A549 (cell line): ENCODE data around the gene SETBP1. TPM values are rescaled to one million over a fixed set of nuclear protein-coding genes. Genes with fewer than 3 reads are reported as not detected.

ENCODE experiments used
- ATAC-seq, 2 experiments: fragments of 200-7000 bp in 1 of 2; fragments of >200 bp in 1 of 2; cut with Nextera tagmentation in 1 of 2; cut with Tn5 transposase in 1 of 2; 3 replicates each; pipeline versions ENCODE4 v1.8.0 to v1.9.1; 2018 to 2020; ENCODE audit warnings: mild to moderate bottlenecking in 1 of 2, moderate library complexity in 1 of 2
- CTCF ChIA-PET: fragments of 300-600 bp; sonication (Branson Sonifier 250); formaldehyde crosslinking; extraction: SDS; loops from one replicate; lab custom pipeline; 2021; ENCODE audit warnings: antibody characterized with exemption, inconsistent platforms; lab: Yijun Ruan, JAX
- POLR2A ChIA-PET: fragments of 350-600 bp; formaldehyde crosslinking; extraction: SDS; loops from one replicate; lab custom pipeline; 2021; ENCODE audit warnings: antibody characterized with exemption, inconsistent platforms; lab: Yijun Ruan, JAX
- DNase-seq, 2 experiments: peaks; one replicate each; pipeline versions ENCODE4 v3.0.0 to v3.0.0-alpha.2; 2011 to 2016; ENCODE audit warnings: low read depth in 1 of 2, low spot score in 1 of 2
- FAIRE-seq: peaks from 2 replicates; lab custom pipeline; 2011; peaks lifted over from hg19 to GRCh38; lab: Jason Lieb, UNC
- H3K27ac ChIP-seq, 2 experiments: fragments of >200 bp; sonication (Bioruptor Twin); formaldehyde crosslinking; 3 replicates each; pipeline ENCODE4 v1.5.1; 2016 to 2017
- H3K4me1 ChIP-seq: fragments of >200 bp; sonication (Bioruptor Twin); formaldehyde crosslinking; 3 replicates; pipeline ENCODE4 v1.6.1; 2016
- H3K4me2 ChIP-seq: fragments of >200 bp; sonication (Bioruptor Twin); formaldehyde crosslinking; 3 replicates; pipeline ENCODE4 v1.6.1; 2016
- H3K4me3 ChIP-seq: fragments of >200 bp; sonication (Bioruptor Twin); formaldehyde crosslinking; 3 replicates; pipeline ENCODE4 v1.5.1; 2016
- H3K9me3 ChIP-seq: fragments of >200 bp; sonication (Bioruptor Twin); formaldehyde crosslinking; 3 replicates; pipeline ENCODE4 v1.6.1; 2016
- ATOH8 ChIP-seq: fragments of 250-450 bp; sonication (Bioruptor Pico); IDR thresholded peaks from 2 replicates; pipeline ENCODE4 v1.5.0; 2020; ENCODE audit warnings: low read depth, mild to moderate bottlenecking, moderate library complexity
- CBX8 ChIP-seq: fragments of 200-600 bp; sonication (generic); IDR thresholded peaks from 2 replicates; pipeline ENCODE4 v1.6.1; 2016
- CHD4 ChIP-seq: fragments of 200-600 bp; sonication (generic); IDR thresholded peaks from 2 replicates; pipeline ENCODE4 v1.6.1; 2016; ENCODE audit warnings: antibody characterized with exemption, mild to moderate bottlenecking, borderline replicate concordance
- CTCF ChIP-seq: fragments of >200 bp; sonication (Bioruptor Twin); formaldehyde crosslinking; IDR thresholded peaks from 3 replicates; pipeline ENCODE4 v1.5.1; 2016
- EHF ChIP-seq: fragments of 250-450 bp; sonication (Bioruptor Pico); IDR thresholded peaks from 2 replicates; pipeline ENCODE4 v1.5.0; 2020; ENCODE audit warnings: mild to moderate bottlenecking
- ELK1 ChIP-seq: fragments of 150-350 bp; IDR thresholded peaks from 2 replicates; pipeline ENCODE4 v1.6.1; 2014; ENCODE audit warnings: low read depth, mild to moderate bottlenecking, low read length
- FOSB ChIP-seq: fragments of 250-450 bp; sonication (Bioruptor Pico); IDR thresholded peaks from 2 replicates; pipeline ENCODE4 v1.5.0; 2020; ENCODE audit warnings: mild to moderate bottlenecking, moderate library complexity
- FOXS1 ChIP-seq: fragments of 250-450 bp; sonication (Bioruptor Pico); IDR thresholded peaks from 2 replicates; pipeline ENCODE4 v1.5.0; 2020; ENCODE audit warnings: mild to moderate bottlenecking, moderate library complexity
- HES2 ChIP-seq: fragments of >200 bp; sonication (Bioruptor Twin); formaldehyde crosslinking; IDR thresholded peaks from 2 replicates; pipeline ENCODE4 v1.6.1; 2016
- HOXA7 ChIP-seq: fragments of 250-450 bp; sonication (Bioruptor Pico); IDR thresholded peaks from 2 replicates; pipeline ENCODE4 v1.5.0; 2020; ENCODE audit warnings: mild to moderate bottlenecking, moderate library complexity
- HOXB5 ChIP-seq: fragments of 250-450 bp; sonication (Bioruptor Pico); IDR thresholded peaks from 2 replicates; pipeline ENCODE4 v1.5.0; 2020; ENCODE audit warnings: mild to moderate bottlenecking, moderate library complexity
- JUN ChIP-seq, 2 experiments: fragments of >200 bp; sonication (Bioruptor Twin); formaldehyde crosslinking; IDR thresholded peaks; 2 replicates in 1 of 2; 3 replicates in 1 of 2; pipeline ENCODE4 v1.6.1; 2016 to 2017
- JUNB ChIP-seq: fragments of >200 bp; sonication (Bioruptor Twin); formaldehyde crosslinking; IDR thresholded peaks from 2 replicates; pipeline ENCODE4 v1.6.1; 2016
- KDM1A ChIP-seq: fragments of 200-600 bp; sonication (generic); IDR thresholded peaks from 2 replicates; pipeline ENCODE4 v1.6.1; 2016; ENCODE audit warnings: low read depth, mild to moderate bottlenecking
- MAX ChIP-seq: IDR thresholded peaks from 2 replicates; pipeline ENCODE4 v1.6.1; 2012
- NFE2L2 ChIP-seq: fragments of 150-350 bp; conservative IDR thresholded peaks from 2 replicates; pipeline ENCODE4 v1.6.1; 2014; ENCODE audit warnings: low read length
- NPAS2 ChIP-seq: fragments of 250-450 bp; sonication (Bioruptor Pico); IDR thresholded peaks from 2 replicates; pipeline ENCODE4 v1.8.0; 2022; ENCODE audit warnings: mild to moderate bottlenecking, moderate library complexity, borderline replicate concordance
- RAD21 ChIP-seq, 2 experiments: fragments of >200 bp in 1 of 2; sonication (Bioruptor Twin) in 1 of 2; formaldehyde crosslinking in 1 of 2; IDR thresholded peaks in 1 of 2; conservative IDR thresholded peaks in 1 of 2; 2 replicates in 1 of 2; 3 replicates in 1 of 2; pipeline ENCODE4 v1.6.1; 2012 to 2018; ENCODE audit warnings: inconsistent platforms in 1 of 2
- RARB ChIP-seq: fragments of 250-450 bp; sonication (Bioruptor Pico); IDR thresholded peaks from 2 replicates; pipeline ENCODE4 v1.8.0; 2021; ENCODE audit warnings: mild to moderate bottlenecking, moderate library complexity
- REST ChIP-seq: fragments of 200-600 bp; sonication (generic); IDR thresholded peaks from 2 replicates; pipeline ENCODE4 v1.6.1; 2016; ENCODE audit warnings: antibody characterized with exemption, mild to moderate bottlenecking, moderate library complexity
- SREBF2 ChIP-seq: fragments of 450-650 bp; IDR thresholded peaks from 2 replicates; pipeline ENCODE4 v1.6.1; 2014; ENCODE audit warnings: mild to moderate bottlenecking, moderate library complexity
- USF2 ChIP-seq: fragments of 450-650 bp; IDR thresholded peaks from 2 replicates; pipeline ENCODE4 v1.6.1; 2014; ENCODE audit warnings: antibody characterized with exemption
- WGBS: methylation state at CpG from one replicate; pipeline ENCODE4 v1.1.6; 2017; ENCODE audit errors: missing lambda C conversion rate; 5-methylcytosine and 5-hydroxymethylcytosine counted together
- polyA plus RNA-seq, 4 experiments: library from polyadenylated mRNA; depleted of rRNA in 3 of 4; stranded (reverse); fragments of >200 nt; fragmentation: RNase III in 1 of 4; extraction: RNeasy Plus Mini Kit Qiagen cat#74134 plus additional on column Dnase treatment in 1 of 4; gene quantifications; 2 replicates in 3 of 4; 3 replicates in 1 of 4; pipeline ENCODE4 v1.2.3, GENCODE V29; 2011 to 2017

The SETBP1 gene
- polyA plus RNA-seq, 2 of the 4 experiments (the other 2 are of a cell fraction): 0.50 to 1.9 TPM

GRCh38 chr18:44842588-44843412, 162.1 kb downstream of the SETBP1 start (continued):
- TF ChIP-seq NFE2L2 (no peak), SREBF2 (no peak), MAX (no peak), ELK1 (no peak), HOXB5 (CRISPR knock-in tag) (no peak), ATOH8 (no peak), CBX8 (no peak), EHF (CRISPR knock-in tag) (no peak), RAD21 (conservative IDR thresholded peaks at IDR 0.05 in 1 of 2, IDR thresholded peaks at IDR 0.05 in 1 of 2) (no peak)

GRCh38 chr18:44844486-44844885, 163.8 kb downstream of the SETBP1 start:
- no peak overlapping the region for H3K4me3 ChIP-seq
- CTCF ChIA-PET: interaction anchor here (0.6 kb wide), 1 partner anchor 540 kb away, joined by 3 read pairs; no protein-coding TSS in a partner anchor
- WGBS: 69% methylated on average over 2 of the region's 5 CpGs
- POLR2A ChIA-PET: no interaction called here
- DNase-seq (no peak), FAIRE-seq (no peak), ATAC-seq (no peak)
- no peak overlapping the region for H3K27ac ChIP-seq
- H3K4me2 ChIP-seq: no peak overlapping the region
- H3K4me1 ChIP-seq: peaks cover 6% of the 10 kb centered on the region
- TF ChIP-seq CHD4: no peak
- no peak for TF ChIP-seq RARB (CRISPR knock-in tag)
- no peak for TF ChIP-seq JUN (IDR thresholded peaks at IDR 0.05)
- TF ChIP-seq FOXS1: no peak
- TF ChIP-seq FOSB (CRISPR knock-in tag): no peak
- no peak for TF ChIP-seq USF2
- no peak for TF ChIP-seq KDM1A
- no peak for TF ChIP-seq REST
- TF ChIP-seq NPAS2: no peak
- no peak for TF ChIP-seq HOXA7 (CRISPR knock-in tag)
- TF ChIP-seq HES2: no peak
- TF ChIP-seq JUNB: no peak
- TF ChIP-seq CTCF: no peak
- no peaks in the 10 kb centered on the region for H3K9me3 ChIP-seq
